Midbrain (tissue), 1 donor: ENCODE measurements around the gene SSTR3.
A peak's percentile ranks its signal among the peaks of the same experiment; 100 is the strongest.

Experiments used
- DNase-seq: peaks from one replicate; lab custom pipeline; 2025; lab: John Stamatoyannopoulos, UW

SSTR3 gene

DNA sequence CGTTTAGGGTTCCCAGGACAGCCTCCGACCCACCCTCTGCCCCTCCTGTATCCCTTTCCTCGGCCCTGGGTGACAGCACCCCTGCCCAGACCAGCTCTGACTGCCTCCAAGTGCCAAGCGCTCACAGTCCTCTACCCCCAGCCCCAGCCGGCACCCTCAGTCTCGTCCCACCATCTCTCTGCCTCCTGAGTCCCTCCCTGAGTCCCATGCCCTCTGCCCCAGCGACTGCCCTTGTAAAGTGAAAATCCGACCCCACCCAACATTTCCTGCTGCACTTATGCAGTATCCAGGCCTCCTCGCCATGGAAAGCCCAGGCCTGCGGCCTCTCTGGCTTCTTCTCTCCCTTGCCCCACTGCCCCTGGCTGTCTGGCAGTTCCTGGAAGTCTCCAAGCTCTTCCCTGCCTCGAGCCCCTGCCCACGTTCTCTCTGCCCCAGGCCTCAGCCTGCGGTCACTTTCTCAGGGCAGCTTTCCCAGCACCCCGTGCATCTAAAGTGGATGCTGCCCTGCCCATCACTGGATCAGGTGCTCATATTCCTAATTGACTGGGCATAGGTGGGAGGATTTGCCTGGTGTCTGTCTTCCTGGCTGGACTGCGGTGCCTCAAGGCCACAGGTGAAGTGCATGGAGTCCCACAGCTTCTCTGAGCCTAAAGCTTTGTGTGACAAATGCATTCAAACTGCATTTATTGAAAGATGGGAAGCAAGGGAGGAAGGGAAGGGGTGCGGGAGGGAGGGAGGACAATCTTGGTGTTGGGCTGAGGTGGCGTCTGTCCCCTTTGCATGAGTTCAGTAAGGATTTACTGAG, 44.9 kb downstream of the SSTR3 start:
- DNase-seq = no peak

DNA sequence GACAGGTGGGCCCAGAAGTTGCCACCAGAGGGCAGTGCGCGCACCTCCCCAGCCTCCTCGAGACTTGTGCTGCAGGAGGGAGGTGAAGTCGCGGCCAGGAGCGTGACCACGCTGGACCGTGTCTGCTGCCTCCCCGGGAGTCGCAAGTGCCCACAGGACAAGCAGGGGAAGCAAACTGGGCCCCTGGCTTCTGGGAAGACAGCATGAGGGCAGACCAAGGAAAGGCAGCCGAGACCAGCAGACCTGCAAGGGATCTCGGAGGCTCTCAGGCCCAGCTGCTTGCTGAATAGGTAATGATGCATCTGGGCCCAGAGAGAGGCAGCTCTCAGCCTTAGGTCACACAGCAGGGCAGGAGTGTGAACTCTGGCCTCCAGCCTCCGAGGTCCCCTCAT, 45.6 kb downstream of the SSTR3 start:
- DNase-seq = peak; percentile 68

DNA sequence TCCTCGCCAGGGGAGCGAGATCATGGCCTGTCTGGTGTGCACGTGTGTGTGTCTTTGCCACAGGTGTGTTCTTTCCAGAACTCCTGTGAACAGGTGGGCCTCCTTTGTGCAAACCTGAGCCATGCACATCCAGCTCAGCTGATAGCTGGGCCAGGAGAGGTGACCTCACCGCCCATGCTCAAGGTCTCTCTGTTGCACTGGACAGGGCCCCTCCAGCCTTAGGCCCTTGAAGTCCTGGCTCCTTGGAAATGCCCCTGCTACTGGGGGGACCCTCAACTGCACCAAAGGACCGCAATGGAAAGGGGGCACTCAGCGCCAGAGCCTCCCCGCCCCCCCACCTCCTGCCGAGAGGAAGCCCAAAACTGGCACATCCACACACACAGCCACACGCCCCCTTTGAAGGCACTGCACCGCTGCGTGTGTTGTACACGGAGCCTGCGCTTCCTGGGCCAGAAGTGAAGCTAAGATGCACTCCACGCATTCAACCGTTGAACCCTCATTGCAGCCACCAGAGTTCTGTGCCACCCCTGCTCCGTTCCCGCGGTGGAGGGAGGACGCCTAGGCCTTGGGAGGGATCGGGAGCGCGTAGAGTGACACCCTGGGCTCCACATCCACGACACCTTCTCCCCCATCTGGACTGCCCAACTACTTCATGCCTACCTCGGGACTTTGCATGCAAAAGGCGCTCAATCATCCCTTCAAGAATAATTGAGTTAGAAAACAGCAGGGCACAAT, 46.2 kb downstream of the SSTR3 start:
- no peak for DNase-seq

DNA sequence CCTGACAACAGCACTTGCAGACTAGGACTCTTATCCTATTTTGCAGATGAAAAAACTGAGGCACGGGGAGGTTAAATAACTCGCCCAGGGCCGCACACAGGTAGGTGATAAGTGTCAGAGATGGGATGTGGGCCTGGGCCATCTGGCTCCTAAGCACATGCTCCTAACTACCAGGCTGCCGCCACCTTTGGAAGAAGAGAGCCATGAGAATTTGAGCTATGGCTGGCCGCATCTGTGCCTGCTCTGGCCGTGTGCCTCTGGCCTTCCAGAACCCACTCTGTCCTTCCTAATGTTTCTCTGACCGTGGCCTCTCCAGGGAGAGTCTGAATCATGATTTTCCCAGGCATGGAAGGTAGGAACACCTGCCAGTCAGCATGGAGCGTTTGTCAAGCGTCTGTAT, 47.2 kb downstream of the SSTR3 start:
- no peak for DNase-seq

DNA sequence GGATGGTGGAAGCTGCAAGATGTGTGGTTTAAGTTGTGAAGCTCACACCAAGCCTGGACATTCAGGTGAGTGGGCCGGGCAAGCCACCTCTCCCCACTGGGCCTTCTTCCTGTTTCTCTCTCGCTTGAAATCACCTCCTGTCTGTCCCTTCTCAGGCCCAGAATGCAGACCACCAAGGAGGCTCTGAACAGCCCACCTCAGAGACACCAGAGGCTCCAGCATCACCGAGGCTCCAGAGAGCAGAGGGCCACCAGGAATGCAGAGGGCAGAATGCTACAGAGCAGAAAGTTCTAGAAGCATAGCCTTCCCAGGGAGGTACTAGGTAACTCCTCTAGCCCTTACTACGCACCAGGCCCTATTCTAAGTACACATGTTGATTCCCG, 47.8 kb downstream of the SSTR3 start:
- no peak for DNase-seq

DNA sequence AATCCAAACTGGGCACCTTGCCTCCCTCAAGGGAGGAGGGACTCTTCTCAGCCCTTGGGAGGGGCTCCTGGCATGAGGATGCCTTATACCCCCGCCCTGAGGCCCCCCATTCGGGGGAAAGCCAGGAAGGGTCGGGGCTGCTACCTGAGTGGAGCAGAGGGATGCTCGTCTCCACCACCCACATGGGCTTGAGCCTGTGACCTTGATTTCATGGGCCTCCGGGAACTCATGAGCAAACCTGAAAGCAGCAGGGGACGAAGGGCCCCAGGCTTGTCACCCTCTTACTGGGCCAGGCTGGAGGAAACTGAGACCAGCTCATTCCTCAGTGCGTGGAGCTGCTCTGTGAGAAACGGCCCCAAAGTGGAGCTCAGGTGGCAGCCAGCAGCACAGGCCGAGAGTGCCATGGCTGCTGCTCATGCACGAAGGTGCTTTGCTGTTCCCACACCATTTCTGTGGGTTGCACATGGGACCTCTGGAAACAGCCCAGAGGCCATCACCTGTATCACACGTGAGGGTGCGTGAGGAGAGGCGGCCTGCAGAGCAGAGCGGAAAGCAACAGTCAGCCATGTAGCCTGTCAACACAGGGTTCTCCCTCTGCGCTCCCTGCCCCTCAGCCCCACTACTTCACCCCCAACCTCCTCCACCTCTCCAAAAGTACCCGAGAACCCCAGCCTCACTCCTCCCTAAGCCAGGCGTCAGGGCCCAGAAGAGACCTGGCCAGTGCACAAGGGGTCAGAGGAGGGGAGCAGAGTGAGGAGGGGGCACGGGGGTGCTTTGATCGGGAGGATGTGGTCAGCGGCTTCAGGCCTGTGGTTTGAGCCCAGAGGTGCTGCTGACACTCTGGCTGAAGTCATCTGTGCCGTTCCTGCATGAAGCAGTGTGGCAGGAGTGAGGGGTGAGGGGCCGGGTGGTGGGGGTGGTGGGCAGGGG, 48.4 kb downstream of the SSTR3 start:
- no peak for DNase-seq

DNA sequence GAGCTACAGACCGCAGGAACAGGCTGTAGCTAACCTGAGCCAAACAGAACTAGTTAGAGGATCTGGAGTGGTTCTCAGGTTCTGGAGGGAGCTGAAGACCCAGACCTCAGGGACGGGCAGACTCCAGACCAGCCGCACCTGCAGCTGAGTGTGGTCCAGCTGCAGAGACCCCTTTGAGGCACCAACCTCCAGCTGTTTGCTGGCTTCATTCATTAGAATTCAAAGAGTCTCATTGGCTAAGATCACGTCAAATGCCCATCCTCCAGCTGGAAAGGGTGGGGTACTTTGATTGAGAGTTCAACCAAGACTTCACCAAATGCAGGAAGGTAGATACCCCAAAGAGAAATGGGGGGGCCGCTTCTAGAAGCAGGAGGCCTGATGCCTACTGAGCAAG, 49.2 kb downstream of the SSTR3 start:
- no peak for DNase-seq

DNA sequence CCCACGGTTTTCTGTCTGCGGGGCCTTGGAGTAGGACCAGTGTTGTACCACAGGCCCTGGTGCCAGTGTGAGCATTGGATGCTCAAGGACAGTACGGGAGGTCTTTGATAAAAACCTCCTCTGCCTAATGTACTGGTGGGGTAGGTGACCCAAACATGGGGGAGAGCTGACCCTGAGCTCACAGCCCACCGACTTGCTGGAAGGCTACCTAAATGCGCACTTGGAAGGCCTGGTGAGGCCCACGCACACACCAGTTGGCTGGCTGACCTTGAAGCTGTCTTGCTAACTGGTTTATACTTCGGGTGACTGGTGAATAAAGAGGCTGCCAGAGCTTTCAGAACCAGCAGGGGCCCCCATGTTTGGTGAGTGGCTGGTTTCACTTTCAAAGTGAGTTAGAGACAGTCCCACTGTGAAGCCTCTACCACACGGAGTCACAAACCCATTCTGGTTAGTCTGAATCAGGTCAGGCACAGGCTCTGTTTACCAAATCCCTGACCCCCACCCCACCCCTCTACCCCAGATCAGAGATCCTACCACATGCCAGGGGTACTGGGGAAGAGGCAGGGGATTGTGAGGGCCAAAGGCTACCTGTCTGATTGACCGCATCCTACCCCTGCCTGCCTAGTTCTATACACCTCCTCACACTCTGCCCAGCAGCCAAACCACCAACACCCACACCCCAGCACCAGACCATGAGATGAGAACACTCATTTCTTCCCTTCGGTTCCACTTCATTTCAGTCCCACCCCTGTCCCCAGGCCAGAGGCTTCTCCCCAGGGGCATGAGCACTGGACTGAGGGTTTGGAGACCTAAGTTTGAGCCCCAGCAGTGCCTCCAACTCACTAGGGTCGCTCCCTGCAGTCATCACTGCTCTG, 49.8 kb downstream of the SSTR3 start:
- no peak for DNase-seq

DNA sequence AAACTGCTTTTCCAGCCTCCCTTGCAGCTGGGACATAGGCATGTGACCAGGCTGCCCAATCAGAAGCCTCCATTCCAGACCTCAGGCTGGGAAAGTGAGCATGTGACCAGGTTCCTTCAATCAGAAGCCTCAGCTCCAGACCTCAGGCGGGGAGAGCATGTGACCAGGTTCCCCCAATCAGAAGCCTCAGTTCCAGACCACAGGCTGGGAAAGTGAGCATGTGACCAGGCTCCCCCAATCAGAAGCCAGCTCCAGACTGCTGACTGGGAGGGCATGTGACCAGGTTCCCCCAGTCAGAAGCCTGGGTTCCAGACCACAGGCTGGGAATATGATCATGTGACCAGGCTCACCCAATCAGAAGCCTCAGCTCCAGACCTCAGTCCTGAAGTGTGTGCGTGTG, 50.8 kb downstream of the SSTR3 start:
- DNase-seq = no peak

DNA sequence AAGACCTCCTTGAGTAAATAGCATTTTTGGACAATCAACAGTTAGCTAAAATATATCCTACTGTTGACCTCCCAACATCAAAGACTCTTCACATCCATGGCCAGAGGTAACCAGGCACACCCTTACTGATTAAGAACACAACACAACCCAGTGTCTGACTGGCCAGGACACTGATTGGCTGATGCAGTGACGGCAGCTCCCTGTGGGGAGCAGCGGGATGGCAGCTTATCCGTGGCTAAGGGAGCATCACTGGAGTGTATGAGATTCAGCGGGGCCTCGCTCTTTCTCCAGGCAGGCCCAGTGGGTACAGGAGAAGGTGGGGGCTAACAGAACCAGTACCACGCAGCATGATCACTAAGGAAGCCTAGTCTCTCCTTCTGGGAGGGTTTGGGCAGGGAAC, 52.2 kb downstream of the SSTR3 start:
- no peak for DNase-seq

DNA sequence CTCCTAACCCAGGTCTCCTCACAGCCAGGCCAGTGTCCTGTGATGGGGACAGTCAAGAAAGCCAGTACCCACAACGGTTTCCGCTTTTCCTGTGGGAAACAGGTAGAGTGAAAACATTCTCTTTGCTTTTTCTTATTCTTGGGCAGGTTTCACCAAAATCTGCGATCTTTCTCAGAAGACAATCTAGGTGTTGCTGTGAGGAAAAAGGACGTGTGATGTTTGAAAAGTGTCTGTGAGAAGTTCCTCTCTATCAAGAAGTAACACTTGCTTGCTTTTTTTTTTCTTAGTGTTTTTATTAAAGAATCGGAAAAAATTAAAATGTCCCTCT, 53.4 kb downstream of the SSTR3 start:
- no peak for DNase-seq

DNA sequence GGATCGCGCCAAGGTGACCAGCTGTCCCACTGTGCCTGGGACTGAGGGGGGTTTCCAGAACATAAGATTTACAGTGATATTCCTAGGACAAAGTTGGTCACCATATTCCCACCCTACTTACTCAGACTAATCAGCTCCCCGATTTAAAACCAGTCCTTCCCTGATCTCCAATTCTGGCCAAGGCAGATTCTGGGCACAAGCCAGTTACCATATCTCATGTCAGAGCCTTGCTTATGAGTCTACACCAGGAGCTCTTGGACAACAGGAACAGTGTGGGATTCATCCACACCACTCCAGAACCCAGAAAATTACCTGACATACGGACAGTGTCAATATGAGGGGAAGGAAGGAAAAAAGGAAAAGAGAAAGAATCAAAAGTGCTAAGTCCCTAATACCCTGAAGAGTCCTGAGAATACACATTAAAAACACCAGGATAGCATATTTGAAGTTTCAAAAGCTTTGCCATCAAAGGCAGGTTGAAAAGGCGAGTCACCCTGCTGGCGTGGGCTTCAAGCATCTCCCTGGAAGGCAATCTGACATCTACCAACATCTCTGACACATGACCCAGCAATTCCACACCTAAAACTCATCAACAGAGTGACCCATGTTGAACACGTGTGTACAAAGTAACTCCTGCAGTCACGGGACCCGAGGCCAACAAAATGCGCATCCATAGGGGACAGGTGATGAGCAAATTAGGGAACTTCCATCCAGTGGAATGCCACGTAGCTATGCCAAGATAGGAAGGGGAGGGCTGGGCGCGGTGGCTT, 54.6 kb downstream of the SSTR3 start:
- no peak for DNase-seq

DNA sequence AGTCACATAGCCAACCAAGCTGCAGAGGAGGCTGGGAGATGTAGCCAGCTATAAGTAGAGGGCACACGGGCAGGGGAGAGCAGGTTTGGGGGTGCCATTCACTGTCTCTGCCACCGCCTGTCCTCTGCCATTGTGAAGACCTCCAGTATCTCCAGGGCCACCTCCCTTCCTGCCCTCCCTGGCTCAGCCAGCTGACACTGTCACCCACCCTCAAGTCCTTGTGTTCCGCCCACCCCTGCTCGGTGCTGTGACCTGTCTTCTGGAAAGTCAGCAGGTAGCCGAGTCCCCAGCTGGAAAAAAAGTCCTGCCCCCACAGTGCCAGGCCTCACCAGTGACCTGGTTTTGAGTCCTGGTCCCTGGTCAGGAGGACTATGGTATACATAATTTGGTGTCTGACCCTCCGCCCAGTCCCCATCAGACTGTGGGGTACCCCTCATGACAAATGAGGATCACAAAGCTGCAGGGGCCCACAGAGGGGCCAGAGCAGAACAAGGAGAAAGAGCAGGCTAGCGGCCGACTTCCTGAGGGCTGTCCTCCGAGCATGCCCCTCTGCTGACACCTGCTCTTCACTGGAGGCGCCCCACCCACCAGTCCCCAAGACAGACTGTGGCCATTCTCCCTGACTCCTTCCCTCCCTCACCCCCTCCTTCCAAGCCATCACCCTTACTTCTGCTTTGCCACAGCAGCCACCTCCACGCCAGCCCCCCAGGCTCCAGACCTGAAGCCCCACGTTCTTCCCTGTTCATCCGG, 55.4 kb downstream of the SSTR3 start:
- DNase-seq = no peak

DNA sequence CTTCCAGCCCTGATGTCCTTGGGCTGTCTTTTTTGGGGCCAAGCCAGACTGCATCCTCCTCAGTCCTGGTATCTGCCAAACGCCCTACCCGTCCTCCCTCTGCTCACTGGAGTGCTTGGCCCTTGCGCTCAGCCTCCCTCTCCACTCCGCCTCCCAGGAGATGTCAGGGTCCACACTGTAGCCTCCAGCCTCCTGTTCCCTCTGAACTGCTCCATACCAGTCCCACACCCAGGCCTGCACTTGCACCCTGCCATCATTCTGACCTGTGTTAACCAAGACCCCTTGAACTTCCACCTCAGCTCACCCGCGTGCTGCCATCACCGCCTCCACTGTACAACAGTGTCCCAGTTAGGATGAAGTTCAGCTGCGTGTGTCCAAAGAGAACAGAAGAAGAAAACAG, 56.3 kb downstream of the SSTR3 start:
- no peak for DNase-seq

DNA sequence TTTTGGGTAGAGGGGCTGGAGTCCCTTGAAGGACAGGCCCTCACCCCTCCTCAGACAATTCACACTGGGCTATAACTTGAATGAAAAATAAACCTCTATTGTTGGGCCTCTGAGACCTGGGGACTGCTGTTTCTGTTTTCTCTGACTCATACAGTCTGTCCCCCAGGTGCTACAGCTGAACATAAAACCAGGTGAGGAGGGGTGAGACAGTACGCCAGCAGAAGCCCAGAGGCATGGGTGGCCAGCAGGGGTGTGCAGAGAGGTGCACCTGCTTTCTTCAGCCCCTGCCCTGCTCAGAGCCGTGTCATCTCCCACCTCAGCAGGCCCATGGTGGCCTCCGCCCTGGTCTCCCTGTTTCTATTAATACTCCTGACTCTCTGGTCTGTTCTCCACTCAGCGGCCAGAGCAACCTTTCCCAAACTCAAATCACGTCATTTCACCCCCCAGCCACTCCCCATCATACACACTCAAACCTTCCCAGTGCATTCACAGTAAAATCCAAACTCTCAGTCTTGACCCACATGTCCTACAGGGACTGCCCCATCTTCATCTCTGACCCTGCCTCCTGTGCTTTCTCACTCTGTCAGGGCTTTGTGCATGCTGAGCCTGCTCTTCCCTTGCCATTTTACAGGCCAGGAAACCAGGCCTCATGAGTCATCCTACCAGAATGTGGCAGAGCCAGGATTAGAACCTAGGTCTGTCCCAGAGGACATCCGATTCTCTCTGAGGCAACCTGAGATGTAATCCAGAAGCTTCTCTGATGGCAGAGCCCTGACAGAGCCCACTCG, 57.2 kb downstream of the SSTR3 start:
- DNase-seq = no peak
